SK-N-SH treated with all-trans-retinoic acid at 6 μM for 48 hours (cell line): ENCODE measurements around the gene PRDM15.

Experiments
- ATAC-seq: fragments of 200-7000 bp; cut with Tn5 transposase; 3 replicates; pipeline ENCODE4 v1.9.1; 2020; ENCODE audit warnings: mild to moderate bottlenecking, moderate library complexity
- BACH2 ChIP-seq: fragments of 250-450 bp; sonication (Bioruptor Pico); IDR thresholded peaks from 2 replicates; pipeline ENCODE4 v1.9.0; 2021; ENCODE audit warnings: mild to moderate bottlenecking, borderline replicate concordance
- CSDC2 ChIP-seq: fragments of 250-450 bp; sonication (Bioruptor Pico); IDR thresholded peaks from 2 replicates; pipeline ENCODE4 v1.5.0; 2020; ENCODE audit warnings: mild to moderate bottlenecking, moderate library complexity
- ISL1 ChIP-seq: fragments of 250-450 bp; sonication (Bioruptor Pico); IDR thresholded peaks from 2 replicates; pipeline ENCODE4 v2.1.2; 2022; ENCODE audit warnings: mild to moderate bottlenecking, moderate library complexity
- OSR1 ChIP-seq: fragments of 250-450 bp; sonication (Bioruptor Pico); IDR thresholded peaks from 2 replicates; pipeline ENCODE4 v1.8.0; 2022; ENCODE audit warnings: moderate library complexity, mild to moderate bottlenecking, inconsistent platforms
- PPARA ChIP-seq: fragments of 250-450 bp; sonication (Bioruptor Pico); IDR thresholded peaks from 2 replicates; pipeline ENCODE4 v1.5.0; 2020; ENCODE audit warnings: mild to moderate bottlenecking, borderline replicate concordance
- RARB ChIP-seq: fragments of 250-450 bp; sonication (Bioruptor Pico); IDR thresholded peaks from 2 replicates; pipeline ENCODE4 v1.8.0; 2021; ENCODE audit warnings: mild to moderate bottlenecking, moderate library complexity
- TCF4 ChIP-seq: fragments of 250-450 bp; sonication (Bioruptor Pico); IDR thresholded peaks from 2 replicates; pipeline ENCODE4 v1.8.0; 2021; ENCODE audit warnings: mild to moderate bottlenecking, moderate library complexity, borderline replicate concordance
- TOX ChIP-seq: fragments of 250-450 bp; sonication (Bioruptor Pico); IDR thresholded peaks from 2 replicates; pipeline ENCODE4 v1.8.0; 2021; ENCODE audit warnings: mild to moderate bottlenecking, moderate library complexity, borderline replicate concordance
- ZC3H10 ChIP-seq: fragments of 250-450 bp; sonication (Bioruptor Pico); IDR thresholded peaks from 2 replicates; pipeline ENCODE4 v1.5.1; 2021; ENCODE audit warnings: mild to moderate bottlenecking, moderate library complexity
- ZFP3 ChIP-seq: fragments of 250-450 bp; sonication (Bioruptor Pico); IDR thresholded peaks from 2 replicates; pipeline ENCODE4 v1.5.0; 2020; ENCODE audit warnings: mild to moderate bottlenecking, moderate library complexity
- ZFP30 ChIP-seq: fragments of 450-650 bp; formaldehyde crosslinking; IDR thresholded peaks from 2 replicates; pipeline ENCODE4 v1.5.0; 2022; ENCODE audit warnings: mild to moderate bottlenecking, moderate library complexity
- ZNF565 ChIP-seq: fragments of 450-650 bp; formaldehyde crosslinking; conservative IDR thresholded peaks from 2 replicates; pipeline ENCODE4 v1.5.0; 2020; ENCODE audit warnings: low read depth, mild to moderate bottlenecking, moderate library complexity
- ZNF70 ChIP-seq: fragments of 450-650 bp; formaldehyde crosslinking; IDR thresholded peaks from 2 replicates; pipeline ENCODE4 v1.5.0; 2020; ENCODE audit warnings: mild to moderate bottlenecking, moderate library complexity
- ZNF8 ChIP-seq: fragments of 450-650 bp; formaldehyde crosslinking; IDR thresholded peaks from 2 replicates; pipeline ENCODE4 v1.5.0; 2020; ENCODE audit warnings: mild to moderate bottlenecking, moderate library complexity
- TF ChIP-seq, protein P1 (sequence below): fragments of 250-450 bp; sonication (Bioruptor Pico); IDR thresholded peaks from 2 replicates; pipeline ENCODE4 v1.8.0; 2021; ENCODE audit warnings: low read depth, mild to moderate bottlenecking, moderate library complexity, borderline replicate concordance
- TF ChIP-seq, protein P2 (sequence below): fragments of 250-450 bp; sonication (Bioruptor Pico); IDR thresholded peaks from 2 replicates; pipeline ENCODE4 v1.5.1; 2020; ENCODE audit warnings: low read depth, mild to moderate bottlenecking, moderate library complexity
- TF ChIP-seq, protein P3 (sequence below): fragments of 250-450 bp; sonication (Bioruptor Pico); IDR thresholded peaks from 2 replicates; pipeline ENCODE4 v1.5.0; 2020; ENCODE audit warnings: mild to moderate bottlenecking, moderate library complexity
- TF ChIP-seq, protein P4 (sequence below): fragments of 250-450 bp; sonication (Bioruptor Pico); IDR thresholded peaks from 2 replicates; pipeline ENCODE4 v1.8.0; 2020; ENCODE audit warnings: mild to moderate bottlenecking, moderate library complexity, borderline replicate concordance

Gene PRDM15

DNA sequence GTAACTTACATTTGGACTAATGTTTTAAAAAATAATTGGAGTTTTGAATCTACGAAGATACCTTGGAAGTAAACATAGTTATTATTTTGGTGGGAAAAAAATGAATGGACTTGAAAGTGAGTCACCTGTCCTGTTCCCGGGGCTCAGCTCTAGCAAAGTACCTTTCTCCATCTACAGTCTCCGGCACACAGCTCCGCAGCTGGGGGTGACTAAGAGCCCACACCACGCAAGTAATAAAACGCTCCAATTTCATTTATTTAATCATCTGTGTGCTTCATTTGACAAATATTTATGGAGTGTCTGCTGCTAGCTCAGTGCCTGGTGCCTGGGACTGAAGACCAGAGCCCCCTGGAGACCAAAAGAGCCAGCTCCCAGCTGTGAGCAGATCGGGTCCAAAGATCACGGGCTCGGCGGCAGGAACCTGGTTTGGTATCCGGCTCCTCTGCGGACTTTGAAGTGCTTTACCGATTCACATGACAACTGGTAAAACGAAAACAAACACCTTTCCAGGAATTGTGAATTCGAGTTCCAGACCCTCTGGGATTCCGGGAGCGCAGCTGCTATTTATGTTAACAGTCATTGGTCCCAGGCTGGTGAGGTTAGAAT, 110.6 kb downstream of the PRDM15 start (continued):
- TF ChIP-seq, protein P1, sequence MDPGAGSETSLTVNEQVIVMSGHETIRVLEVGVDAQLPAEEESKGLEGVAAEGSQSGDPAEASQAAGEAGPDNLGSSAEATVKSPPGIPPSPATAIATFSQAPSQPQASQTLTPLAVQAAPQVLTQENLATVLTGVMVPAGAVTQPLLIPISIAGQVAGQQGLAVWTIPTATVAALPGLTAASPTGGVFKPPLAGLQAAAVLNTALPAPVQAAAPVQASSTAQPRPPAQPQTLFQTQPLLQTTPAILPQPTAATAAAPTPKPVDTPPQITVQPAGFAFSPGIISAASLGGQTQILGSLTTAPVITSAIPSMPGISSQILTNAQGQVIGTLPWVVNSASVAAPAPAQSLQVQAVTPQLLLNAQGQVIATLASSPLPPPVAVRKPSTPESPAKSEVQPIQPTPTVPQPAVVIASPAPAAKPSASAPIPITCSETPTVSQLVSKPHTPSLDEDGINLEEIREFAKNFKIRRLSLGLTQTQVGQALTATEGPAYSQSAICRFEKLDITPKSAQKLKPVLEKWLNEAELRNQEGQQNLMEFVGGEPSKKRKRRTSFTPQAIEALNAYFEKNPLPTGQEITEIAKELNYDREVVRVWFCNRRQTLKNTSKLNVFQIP (CRISPR knock-in tag): no peak
- TF ChIP-seq, protein P2, sequence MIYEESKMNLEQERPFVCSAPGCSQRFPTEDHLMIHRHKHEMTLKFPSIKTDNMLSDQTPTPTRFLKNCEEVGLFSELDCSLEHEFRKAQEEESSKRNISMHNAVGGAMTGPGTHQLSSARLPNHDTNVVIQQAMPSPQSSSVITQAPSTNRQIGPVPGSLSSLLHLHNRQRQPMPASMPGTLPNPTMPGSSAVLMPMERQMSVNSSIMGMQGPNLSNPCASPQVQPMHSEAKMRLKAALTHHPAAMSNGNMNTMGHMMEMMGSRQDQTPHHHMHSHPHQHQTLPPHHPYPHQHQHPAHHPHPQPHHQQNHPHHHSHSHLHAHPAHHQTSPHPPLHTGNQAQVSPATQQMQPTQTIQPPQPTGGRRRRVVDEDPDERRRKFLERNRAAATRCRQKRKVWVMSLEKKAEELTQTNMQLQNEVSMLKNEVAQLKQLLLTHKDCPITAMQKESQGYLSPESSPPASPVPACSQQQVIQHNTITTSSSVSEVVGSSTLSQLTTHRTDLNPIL (CRISPR knock-in tag): no peak

DNA sequence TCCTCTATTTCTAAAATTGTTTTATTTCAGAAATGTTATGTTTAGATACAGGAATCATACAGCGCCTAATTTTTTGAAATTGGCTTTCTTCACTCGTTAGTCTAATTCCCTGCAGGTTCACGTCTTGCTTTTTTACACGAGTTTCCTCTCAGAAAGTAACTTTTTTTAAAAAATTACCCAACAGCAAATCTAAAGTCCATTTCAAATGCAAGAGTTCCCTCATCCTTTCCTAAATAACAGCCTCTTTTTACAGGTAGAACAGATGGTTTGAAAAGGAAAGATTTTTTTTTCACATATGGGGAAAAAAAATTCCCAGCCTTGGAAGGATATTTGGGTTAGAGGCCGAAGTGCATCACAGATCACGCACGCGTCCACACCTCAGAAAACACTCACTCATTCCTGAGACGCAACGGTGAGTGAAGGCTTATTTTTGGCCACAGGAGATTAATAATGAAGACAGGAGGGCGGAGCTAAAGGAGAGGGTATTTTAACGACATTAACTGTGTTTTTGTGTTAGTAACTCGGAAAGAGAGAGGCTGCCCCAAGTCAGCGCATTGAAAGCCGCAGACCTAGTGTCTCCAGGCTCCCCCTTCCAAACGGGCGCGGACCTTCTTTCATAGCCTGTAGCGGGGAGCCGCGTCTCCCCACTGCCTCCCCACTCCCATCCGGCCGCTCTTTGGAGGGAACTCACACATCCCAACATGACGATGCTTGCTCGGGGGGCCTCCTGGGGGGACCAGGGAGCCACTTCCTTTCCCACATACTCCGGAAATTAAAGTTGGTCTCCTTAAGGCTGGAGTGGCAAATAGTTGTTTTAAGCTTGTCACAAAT, 111.3 kb downstream of the PRDM15 start:
- peak; percentile 65 for ATAC-seq
- TF ChIP-seq PPARA (no peak), ZC3H10 (CRISPR knock-in tag) (no peak), OSR1 (CRISPR knock-in tag) (no peak), ISL1 (no peak), ZFP3 (CRISPR knock-in tag) (no peak), ZNF70 (CRISPR knock-in tag) (no peak), ZFP30 (no peak), ZNF8 (CRISPR knock-in tag) (no peak), TCF4 (CRISPR knock-in tag) (no peak), TOX (CRISPR knock-in tag) (no peak), RARB (CRISPR knock-in tag) (no peak), ZNF565 (no peak), CSDC2 (CRISPR knock-in tag) (no peak), BACH2 (CRISPR knock-in tag) (no peak)
- TF ChIP-seq, protein P2 (CRISPR knock-in tag): no peak
- TF ChIP-seq, protein P3, sequence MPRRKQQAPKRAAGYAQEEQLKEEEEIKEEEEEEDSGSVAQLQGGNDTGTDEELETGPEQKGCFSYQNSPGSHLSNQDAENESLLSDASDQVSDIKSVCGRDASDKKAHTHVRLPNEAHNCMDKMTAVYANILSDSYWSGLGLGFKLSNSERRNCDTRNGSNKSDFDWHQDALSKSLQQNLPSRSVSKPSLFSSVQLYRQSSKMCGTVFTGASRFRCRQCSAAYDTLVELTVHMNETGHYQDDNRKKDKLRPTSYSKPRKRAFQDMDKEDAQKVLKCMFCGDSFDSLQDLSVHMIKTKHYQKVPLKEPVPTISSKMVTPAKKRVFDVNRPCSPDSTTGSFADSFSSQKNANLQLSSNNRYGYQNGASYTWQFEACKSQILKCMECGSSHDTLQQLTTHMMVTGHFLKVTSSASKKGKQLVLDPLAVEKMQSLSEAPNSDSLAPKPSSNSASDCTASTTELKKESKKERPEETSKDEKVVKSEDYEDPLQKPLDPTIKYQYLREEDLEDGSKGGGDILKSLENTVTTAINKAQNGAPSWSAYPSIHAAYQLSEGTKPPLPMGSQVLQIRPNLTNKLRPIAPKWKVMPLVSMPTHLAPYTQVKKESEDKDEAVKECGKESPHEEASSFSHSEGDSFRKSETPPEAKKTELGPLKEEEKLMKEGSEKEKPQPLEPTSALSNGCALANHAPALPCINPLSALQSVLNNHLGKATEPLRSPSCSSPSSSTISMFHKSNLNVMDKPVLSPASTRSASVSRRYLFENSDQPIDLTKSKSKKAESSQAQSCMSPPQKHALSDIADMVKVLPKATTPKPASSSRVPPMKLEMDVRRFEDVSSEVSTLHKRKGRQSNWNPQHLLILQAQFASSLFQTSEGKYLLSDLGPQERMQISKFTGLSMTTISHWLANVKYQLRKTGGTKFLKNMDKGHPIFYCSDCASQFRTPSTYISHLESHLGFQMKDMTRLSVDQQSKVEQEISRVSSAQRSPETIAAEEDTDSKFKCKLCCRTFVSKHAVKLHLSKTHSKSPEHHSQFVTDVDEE (CRISPR knock-in tag): no peak
- TF ChIP-seq, protein P1 (CRISPR knock-in tag): no peak

DNA sequence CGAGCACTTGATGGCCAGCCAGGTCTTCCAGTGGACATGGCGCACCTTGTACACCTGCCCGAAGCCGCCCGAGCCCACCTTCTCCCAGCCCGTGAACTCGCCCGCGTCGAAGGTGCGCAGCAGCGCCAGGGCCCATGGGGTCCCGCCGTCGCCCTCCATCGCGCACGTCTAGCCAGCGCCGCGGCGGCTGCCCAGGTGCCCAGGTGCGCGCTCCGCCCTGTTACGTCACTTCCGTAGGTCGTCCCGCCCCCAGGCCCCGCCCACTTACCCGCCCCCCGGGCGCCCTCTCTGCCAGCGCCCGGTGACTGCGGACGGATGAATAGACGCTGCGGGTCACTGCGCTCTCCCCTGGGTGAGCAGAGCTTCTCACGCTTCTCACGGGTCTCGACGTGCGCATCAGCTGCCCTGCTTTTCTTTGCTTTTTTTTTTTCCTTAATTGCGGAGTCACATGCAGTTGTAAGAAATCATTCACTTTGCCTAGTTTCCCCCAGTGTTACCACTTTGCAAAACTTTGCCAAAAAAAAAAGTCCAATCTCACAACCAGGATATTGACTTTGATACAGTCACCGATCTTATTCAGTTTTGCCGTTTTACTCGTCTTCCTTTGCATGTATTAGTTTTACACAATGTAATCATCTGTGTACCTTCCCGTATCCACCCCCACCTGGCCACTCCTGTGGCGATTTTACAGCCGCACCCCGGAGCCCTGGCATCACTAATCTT, 112.1 kb downstream of the PRDM15 start, which contains the start of gene RIPK4:
RIPK4 (minus strand) TSS at position 170 of the 723 bp plus-strand sequence; CDS start at position 159, 11 bp downstream.
- peak; percentile 61 for ATAC-seq
- TF ChIP-seq TCF4 (CRISPR knock-in tag): no peak
- TF ChIP-seq RARB (CRISPR knock-in tag): no peak
- TF ChIP-seq ZC3H10 (CRISPR knock-in tag): no peak
- TF ChIP-seq OSR1 (CRISPR knock-in tag): no peak
- TF ChIP-seq, protein P4, sequence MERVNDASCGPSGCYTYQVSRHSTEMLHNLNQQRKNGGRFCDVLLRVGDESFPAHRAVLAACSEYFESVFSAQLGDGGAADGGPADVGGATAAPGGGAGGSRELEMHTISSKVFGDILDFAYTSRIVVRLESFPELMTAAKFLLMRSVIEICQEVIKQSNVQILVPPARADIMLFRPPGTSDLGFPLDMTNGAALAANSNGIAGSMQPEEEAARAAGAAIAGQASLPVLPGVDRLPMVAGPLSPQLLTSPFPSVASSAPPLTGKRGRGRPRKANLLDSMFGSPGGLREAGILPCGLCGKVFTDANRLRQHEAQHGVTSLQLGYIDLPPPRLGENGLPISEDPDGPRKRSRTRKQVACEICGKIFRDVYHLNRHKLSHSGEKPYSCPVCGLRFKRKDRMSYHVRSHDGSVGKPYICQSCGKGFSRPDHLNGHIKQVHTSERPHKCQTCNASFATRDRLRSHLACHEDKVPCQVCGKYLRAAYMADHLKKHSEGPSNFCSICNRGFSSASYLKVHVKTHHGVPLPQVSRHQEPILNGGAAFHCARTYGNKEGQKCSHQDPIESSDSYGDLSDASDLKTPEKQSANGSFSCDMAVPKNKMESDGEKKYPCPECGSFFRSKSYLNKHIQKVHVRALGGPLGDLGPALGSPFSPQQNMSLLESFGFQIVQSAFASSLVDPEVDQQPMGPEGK (CRISPR knock-in tag): no peak
- TF ChIP-seq, all 23 proteins: peak for 0
